Natural killer cell (primary cell): ENCODE results near the gene KCTD16. TPM values are rescaled to one million over a fixed set of nuclear protein-coding genes. Genes with fewer than 3 reads are reported as not detected.

Experiments
- ATAC-seq, 3 donors: fragments of 150-1000 bp in 2 of 3; fragments of 200-7000 bp in 1 of 3; cut with Tn5 transposase; 1 replicate in 1 of 3; 2 replicates in 2 of 3; pipeline ENCODE4 v1.10.0; 2021; ENCODE audit warnings: mild to moderate bottlenecking in 2 of 3, moderate library complexity in 2 of 3
- DNase-seq, 2 donors: peaks; one replicate each; pipeline versions ENCODE4 v3.0.0 to v3.0.0-alpha.2; 2013 to 2021; ENCODE audit warnings: mixed read lengths in 1 of 2
- H3K27ac ChIP-seq: one replicate; pipeline ENCODE4 v1.5.1; 2013; ENCODE audit warnings: mild to moderate bottlenecking, low read length
- H3K27me3 ChIP-seq: one replicate; pipeline ENCODE4 v1.6.1; 2013; ENCODE audit warnings: low read length; ENCODE audit not compliant: control insufficient read depth, insufficient read depth
- H3K36me3 ChIP-seq: one replicate; pipeline ENCODE4 v1.6.1; 2013; ENCODE audit warnings: low read length; ENCODE audit not compliant: control insufficient read depth, insufficient read depth
- H3K4me1 ChIP-seq: one replicate; pipeline ENCODE4 v1.6.1; 2013; ENCODE audit warnings: low read length; ENCODE audit not compliant: control insufficient read depth, insufficient read depth
- H3K4me3 ChIP-seq: one replicate; pipeline ENCODE4 v1.5.1; 2013; ENCODE audit warnings: low read length
- H3K9me3 ChIP-seq: one replicate; pipeline ENCODE4 v1.6.1; 2013; ENCODE audit warnings: low read length; ENCODE audit not compliant: control insufficient read depth, insufficient read depth
- H3K27ac Mint-ChIP-seq, 2 donors: one replicate each; pipeline ENCODE4 v1.8.0; 2022; ENCODE audit warnings: mild to moderate bottlenecking in 2 of 2, mixed read lengths in 2 of 2, moderate library complexity in 1 of 2
- H3K27me3 Mint-ChIP-seq, 2 donors: one replicate each; pipeline ENCODE4 v1.8.0; 2022; ENCODE audit warnings: low read depth in 2 of 2, mixed read lengths in 2 of 2
- H3K36me3 Mint-ChIP-seq: one replicate; pipeline ENCODE4 v1.8.0; 2022; ENCODE audit warnings: mixed read lengths
- H3K4me1 Mint-ChIP-seq, 2 donors: one replicate each; pipeline ENCODE4 v1.8.0; 2022; ENCODE audit warnings: mixed read lengths in 2 of 2
- H3K4me3 Mint-ChIP-seq: one replicate; pipeline ENCODE4 v1.8.0; 2022; ENCODE audit warnings: mild to moderate bottlenecking, moderate library complexity, mixed read lengths
- H3K9me3 Mint-ChIP-seq, 2 donors: one replicate each; pipeline ENCODE4 v1.8.0; 2022; ENCODE audit warnings: mixed read lengths in 2 of 2
- CTCF ChIP-seq: fragments of 200-600 bp; IDR thresholded peaks from one replicate; pipeline ENCODE4 v1.8.0; 2022; ENCODE audit warnings: antibody characterized with exemption
- WGBS: methylation state at CpG from one replicate; pipeline ENCODE4 v1.1.7; 2013; ENCODE audit warnings: missing lambda C conversion rate; ENCODE audit not compliant: insufficient coverage; 5-methylcytosine and 5-hydroxymethylcytosine counted together
- intact Hi-C: fragments of 100-400 bp; cut with micrococcal nuclease; formaldehyde crosslinking; loops from one replicate; pipeline ENCODE4 v1.14.2; 2022
- total RNA-seq, 4 donors: library from RNA; stranded (reverse); fragments of 120-200 nt in 1 of 4; gene quantifications; one replicate each; pipeline versions ENCODE4 v1.2.3 to v1.2.4, GENCODE V29; 2013 to 2022

KCTD16 gene
- total RNA-seq, 3 donors from 2014 or later (not counting 1 experiment from before 2014, with no cell fraction given), result 0.16 TPM; not detected in 2

GRCh38 chr5:144122641-144123040 is 48.0 kb upstream of the KCTD16 start:
- Mint-ChIP-seq H3K27ac (no peak overlapping the region), H3K9me3 (no peaks in the 10 kb centered on the region), H3K4me1 (no peaks in the 10 kb centered on the region), H3K27me3 (peaks cover 20 to 45% of the 10 kb centered on the region in 2 donors), H3K4me3 (no peak overlapping the region), H3K36me3 (no peaks in the 10 kb centered on the region)
- intact Hi-C loops, result no loop called here
- no peak overlapping the region for H3K27ac ChIP-seq
- ATAC-seq (no peak), DNase-seq (no peak)
- TF ChIP-seq CTCF, result no peak
- H3K9me3 ChIP-seq, result no peaks in the 10 kb centered on the region
- no peaks in the 10 kb centered on the region for H3K27me3 ChIP-seq
- no peak overlapping the region for H3K4me3 ChIP-seq
- no peaks in the 10 kb centered on the region for H3K4me1 ChIP-seq
- WGBS, result 82% methylated on average over 3 of the region's 3 CpGs
- no peaks in the 10 kb centered on the region for H3K36me3 ChIP-seq

GRCh38 chr5:144125163-144125726 is 45.4 kb upstream of the KCTD16 start:
- no peak for TF ChIP-seq CTCF
- no peak for ATAC-seq
- intact Hi-C loops, result no loop called here
- 86% methylated on average over 3 of the region's 4 CpGs for WGBS
- no peaks in the 10 kb centered on the region for H3K4me1 ChIP-seq
- H3K27me3 ChIP-seq, result no peaks in the 10 kb centered on the region
- Mint-ChIP-seq H3K4me1 (no peaks in the 10 kb centered on the region), H3K27ac (no peak overlapping the region), H3K27me3 (peaks cover 26 to 37% of the 10 kb centered on the region in 2 donors), H3K9me3 (no peaks in the 10 kb centered on the region), H3K4me3 (no peak overlapping the region), H3K36me3 (no peaks in the 10 kb centered on the region)
- no peaks in the 10 kb centered on the region for H3K9me3 ChIP-seq
- H3K36me3 ChIP-seq, result no peaks in the 10 kb centered on the region
- no peak for DNase-seq
- H3K4me3 ChIP-seq, result no peak overlapping the region
- no peak overlapping the region for H3K27ac ChIP-seq

GRCh38 chr5:144126707-144127106 is 44.0 kb upstream of the KCTD16 start:
- DNase-seq (no peak), ATAC-seq (no peak)
- no peaks in the 10 kb centered on the region for H3K9me3 ChIP-seq
- H3K36me3 Mint-ChIP-seq, result no peaks in the 10 kb centered on the region
- no peaks in the 10 kb centered on the region for H3K4me1 ChIP-seq
- H3K27ac ChIP-seq, result no peak overlapping the region
- H3K4me1 Mint-ChIP-seq, result no peaks in the 10 kb centered on the region
- peaks cover 20 to 23% of the 10 kb centered on the region in 2 donors for H3K27me3 Mint-ChIP-seq
- H3K9me3 Mint-ChIP-seq, result no peaks in the 10 kb centered on the region
- H3K27me3 ChIP-seq, result no peaks in the 10 kb centered on the region
- no peak overlapping the region for H3K4me3 ChIP-seq
- intact Hi-C loops, result no loop called here
- no peaks in the 10 kb centered on the region for H3K36me3 ChIP-seq
- H3K4me3 Mint-ChIP-seq, result no peak overlapping the region
- WGBS, result 94% methylated on average over 4 of the region's 4 CpGs
- H3K27ac Mint-ChIP-seq, result no peak overlapping the region
- TF ChIP-seq CTCF, result no peak

GRCh38 chr5:144128844-144129243 is 41.8 kb upstream of the KCTD16 start:
- no peak for ATAC-seq
- no peak for DNase-seq
- no peak for TF ChIP-seq CTCF
- WGBS, result 97% methylated on average over 4 of the region's 4 CpGs
- Histone ChIP-seq H3K27ac (no peak overlapping the region), H3K4me1 (no peaks in the 10 kb centered on the region), H3K27me3 (no peaks in the 10 kb centered on the region), H3K4me3 (no peak overlapping the region), H3K36me3 (no peaks in the 10 kb centered on the region), H3K9me3 (no peaks in the 10 kb centered on the region)
- Mint-ChIP-seq H3K27ac (no peak overlapping the region), H3K4me3 (no peak overlapping the region), H3K27me3 (peaks cover 13 to 15% of the 10 kb centered on the region in 2 donors), H3K36me3 (no peaks in the 10 kb centered on the region), H3K9me3 (no peaks in the 10 kb centered on the region), H3K4me1 (no peaks in the 10 kb centered on the region)
- intact Hi-C loops, result no loop called here
